NCI-H146 treated with DMSO at 0.1 percent for 48 hours (cell line): ENCODE data around the gene ZNF653.
"Not testable (repeated sequence)": the region's sequence is repeated elsewhere in the genome, so short reads cannot be mapped to it uniquely, and the experiment has no call there.

ENCODE experiments used
- DNase-seq: peaks from one replicate; lab custom pipeline; 2025; ENCODE audit not compliant: unreplicated experiment; lab: John Stamatoyannopoulos, UW

The ZNF653 gene

DNA sequence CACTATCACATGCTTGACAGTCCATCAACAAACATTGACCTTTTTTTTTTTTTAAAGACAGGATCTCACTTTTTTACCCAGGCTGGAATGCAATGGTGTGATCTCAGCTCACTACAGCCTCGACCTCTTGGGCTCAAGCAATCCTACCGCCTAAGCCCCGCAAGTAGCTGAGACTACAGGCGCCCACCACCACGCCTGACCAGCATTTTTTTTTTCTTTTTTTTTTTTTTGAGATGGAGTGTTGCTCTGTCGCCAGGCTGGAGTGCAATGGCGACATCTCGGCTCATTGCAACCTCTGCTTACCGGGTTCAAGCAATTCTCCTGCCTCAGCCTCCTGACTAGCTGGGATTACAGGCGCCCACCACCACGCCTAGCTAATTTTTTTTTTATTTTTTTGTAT lies 46.7 kb downstream of the ZNF653 start:
- DNase-seq, result not testable (repeated sequence)

- DNase-seq, result no peak
Observed at GRCh38 chr19:11458236-11458900, 47.3 kb downstream of the ZNF653 start.

GRCh38 chr19:11457831-11458230 lies 47.8 kb downstream of the ZNF653 start:
- no peak for DNase-seq

DNA sequence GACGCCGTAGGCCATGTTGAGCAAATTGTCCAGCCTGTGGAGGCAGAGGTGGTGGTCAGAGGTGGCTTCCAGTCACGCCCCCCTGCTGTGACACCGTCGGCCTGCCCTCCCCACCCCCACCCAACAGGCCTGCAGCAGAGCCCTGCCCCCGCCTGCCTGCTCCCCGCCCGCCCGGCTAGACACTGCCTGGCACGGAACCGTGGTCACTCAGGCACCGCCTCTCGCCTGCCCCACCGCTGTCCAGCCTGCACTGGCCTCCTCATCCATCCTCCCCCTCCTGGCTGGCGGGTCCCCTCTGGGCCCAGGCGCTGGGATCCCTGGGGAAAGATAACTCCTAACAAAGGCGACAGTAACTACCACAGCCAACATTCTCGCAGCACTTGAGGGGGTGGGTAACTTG lies 48.5 kb downstream of the ZNF653 start:
- no peak for DNase-seq

GRCh38 chr19:11456659-11457058 lies 49.0 kb downstream of the ZNF653 start:
- no peak for DNase-seq

DNA sequence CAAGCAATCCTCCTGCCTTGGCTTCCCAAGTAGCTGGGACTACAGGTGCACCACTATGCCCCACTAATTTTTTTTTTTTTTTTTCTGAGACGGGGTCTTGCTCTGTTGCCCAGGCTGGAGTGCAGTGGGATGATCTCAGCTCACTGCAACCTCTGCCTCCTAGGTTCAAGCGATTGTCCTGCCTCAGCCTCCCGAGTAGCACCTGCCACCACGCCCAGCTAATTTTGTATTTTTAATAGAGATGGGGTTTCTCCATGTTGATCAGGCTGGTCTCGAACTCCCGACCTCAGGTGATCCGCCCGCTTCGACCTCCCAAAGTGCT lies 50.4 kb downstream of the ZNF653 start:
- DNase-seq, result not testable (repeated sequence)

DNA sequence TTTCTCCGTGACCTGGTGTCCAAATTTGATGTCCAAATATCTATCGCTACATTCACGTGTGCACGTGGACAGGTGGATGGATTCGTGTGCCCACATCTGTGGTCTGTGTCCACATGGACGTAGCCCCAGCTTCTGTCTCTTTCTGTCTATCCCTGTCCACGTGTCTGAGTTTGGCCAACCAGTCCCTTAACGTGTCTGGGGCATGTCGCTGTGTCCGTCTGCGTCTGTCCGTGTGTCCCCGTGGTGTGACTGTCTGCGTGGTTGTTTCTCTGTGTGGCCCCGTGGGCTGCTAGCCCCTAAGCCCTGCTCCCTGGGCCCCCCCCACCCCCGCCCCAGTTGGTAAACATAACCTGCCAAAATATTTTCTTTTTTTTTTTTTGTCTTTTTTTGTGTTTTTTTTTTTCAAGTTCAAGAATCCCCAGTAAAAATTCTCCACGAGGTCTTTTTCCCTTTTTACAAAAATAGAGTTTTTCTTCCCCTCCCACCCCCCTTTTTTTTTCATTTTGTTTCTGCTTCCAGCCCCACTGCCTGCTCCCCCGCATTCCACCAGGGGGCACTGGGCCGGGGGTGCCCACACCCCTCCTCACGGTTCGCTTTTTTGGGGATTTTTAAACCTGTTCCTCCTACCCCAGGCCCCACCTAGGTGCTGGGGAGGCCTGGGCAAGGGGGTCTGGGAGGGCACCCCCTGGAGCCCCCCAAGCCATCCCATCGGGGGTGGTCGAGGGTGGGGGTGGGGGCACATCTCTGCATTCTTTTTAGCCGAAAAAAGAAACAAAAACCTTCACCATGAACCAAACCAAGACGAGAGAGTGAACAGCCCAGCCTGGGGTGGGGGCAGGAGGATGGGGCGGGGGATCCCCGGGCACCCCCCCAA lies 51.9 kb downstream of the ZNF653 start:
- DNase-seq, result no peak

GRCh38 chr19:11452620-11453310 lies 52.9 kb downstream of the ZNF653 start:
- no peak for DNase-seq

DNA sequence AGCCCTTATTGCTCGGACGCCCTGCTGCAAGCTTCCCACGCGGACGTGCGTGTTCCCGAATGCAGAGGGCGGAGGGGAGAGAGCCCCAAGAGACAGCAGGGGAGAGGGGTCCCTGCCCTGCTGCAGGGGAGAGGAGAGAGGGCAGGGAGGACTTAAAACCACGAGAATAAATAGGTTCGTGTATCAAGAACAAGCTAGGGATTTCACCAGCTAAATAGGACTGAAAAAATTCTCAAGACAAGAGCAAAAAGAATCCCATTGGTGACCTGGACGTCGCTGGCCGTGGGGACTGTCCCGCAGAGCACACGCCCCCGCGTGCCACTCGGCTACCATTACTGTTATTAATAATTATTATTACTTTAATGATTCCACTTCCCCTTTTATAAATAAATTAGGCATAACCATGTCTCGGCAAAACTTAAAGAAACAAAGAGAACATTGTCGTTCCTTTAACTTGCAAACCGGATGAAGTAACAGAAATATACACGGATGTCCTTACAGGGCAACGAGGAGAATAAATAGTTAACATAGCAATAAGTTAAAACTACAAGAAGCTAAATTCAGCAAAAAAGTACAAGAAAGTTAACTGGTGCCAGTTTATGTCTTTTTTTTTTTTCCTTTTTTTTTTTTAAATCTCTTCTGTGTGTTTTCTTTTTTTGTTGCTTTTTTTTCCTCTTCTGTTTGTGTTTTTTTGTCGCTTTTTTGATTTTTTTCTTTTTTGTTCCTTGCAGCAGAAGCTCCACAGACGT lies 53.6 kb downstream of the ZNF653 start:
- DNase-seq, result no peak

- no peak for DNase-seq
Observed at GRCh38 chr19:11451327-11451870, 54.2 kb downstream of the ZNF653 start.

GRCh38 chr19:11450570-11451326 lies 54.9 kb downstream of the ZNF653 start:
- DNase-seq, result no peak

GRCh38 chr19:11448923-11449554 lies 56.6 kb downstream of the ZNF653 start:
- DNase-seq, result no peak

DNA sequence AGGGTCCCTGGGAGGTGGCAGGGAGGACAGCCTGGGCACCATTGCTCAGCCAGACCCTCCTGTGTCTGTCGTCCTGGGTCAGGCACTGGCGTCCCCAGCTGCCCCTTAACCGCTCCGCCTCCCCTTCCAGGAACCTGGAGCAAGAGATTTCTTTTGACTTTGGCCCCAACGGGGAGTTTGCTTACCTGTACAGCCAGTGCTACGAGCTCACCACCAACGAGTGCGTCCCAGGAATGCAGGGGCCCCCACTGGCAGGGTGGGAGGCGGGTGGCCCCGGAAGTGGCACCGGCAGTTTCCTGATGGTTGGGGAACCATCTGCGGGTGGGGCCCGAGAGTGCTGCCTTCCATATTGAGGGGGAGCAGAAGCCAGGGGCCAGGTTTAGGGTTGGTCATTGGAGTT lies 57.2 kb downstream of the ZNF653 start:
- DNase-seq, result no peak

DNA sequence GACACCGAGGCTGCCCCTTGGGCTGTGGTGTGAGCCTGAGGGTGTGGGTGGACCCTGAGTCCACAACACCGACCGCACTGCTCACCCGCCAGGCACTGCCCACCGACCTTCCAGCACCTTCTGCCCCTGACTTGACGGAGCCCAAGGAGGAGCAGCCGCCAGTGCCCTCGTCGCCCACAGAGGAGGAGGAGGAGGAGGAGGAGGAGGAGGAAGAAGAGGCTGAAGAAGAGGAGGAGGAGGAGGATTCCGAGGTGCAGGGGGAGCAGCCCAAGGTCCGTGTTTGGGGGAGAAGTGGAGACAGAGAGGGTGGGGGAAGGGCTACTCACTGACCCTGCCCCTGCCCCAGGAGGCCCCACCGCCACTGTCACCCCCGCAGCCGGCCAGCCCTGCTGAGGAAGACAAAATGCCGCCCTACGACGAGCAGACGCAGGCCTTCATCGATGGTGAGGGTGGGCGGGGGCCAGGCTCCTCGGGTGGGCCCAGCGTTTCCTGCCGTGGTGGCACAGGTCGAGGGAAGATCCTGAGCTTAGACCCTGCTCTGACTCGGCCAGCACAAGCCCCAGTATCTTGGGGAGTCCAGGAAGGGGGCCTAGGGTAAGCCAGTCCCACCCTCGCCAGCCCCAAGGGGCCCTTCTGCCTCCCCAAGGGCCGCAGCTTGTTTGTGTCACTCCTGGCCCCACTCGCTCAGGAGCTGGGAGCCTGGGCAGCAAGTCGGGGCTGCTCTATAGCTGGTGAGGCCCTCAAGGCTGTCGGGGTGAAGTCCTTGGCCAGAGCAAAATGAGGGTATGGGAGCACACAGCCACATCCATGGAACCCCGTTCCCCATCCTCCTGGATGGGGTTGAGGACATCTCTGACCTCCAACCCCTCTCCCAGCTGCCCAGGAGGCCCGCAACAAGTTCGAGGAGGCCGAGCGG lies 58.0 kb downstream of the ZNF653 start:
- DNase-seq, result no peak

- DNase-seq, result peak; percentile 6
Observed at GRCh38 chr19:11446652-11447301, 58.9 kb downstream of the ZNF653 start.

DNA sequence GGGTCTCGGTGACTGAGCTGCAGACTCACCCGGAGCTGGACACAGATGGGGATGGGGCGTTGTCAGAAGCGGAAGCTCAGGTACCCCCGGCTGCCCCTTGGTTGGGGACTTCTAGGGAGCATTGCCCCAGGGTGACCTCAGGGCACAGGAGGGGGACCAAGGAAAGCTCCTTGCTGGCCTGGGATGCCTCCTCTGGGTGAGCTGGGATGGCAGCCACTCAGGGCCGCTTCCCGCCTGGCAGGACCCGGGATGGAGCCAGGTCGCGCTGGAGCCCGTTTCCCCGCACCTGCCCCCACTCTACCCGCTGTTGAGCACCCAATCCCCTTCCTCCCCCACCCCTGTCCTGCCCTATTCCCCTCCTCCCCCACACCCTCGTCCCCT lies 59.4 kb downstream of the ZNF653 start:
- DNase-seq, result no peak

DNA sequence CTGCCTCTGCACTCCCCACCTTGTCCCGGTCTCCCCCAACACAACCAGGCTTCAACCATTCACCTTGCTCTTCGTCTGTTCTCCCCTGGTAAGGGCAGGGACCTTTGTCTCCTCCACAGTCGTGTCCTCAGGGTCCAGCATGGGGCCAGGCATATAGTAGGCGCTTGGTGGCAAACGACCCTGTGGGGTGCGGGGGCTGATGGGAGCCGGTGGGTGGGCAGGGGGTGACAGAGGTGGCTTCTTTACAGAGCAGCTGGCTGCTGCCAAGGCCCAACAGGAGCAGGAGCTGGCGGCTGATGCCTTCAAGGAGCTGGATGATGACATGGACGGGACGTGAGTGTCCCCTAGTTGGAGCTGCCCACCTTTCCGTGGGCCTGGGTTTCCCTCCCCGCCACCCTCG lies 60.5 kb downstream of the ZNF653 start:
- no peak for DNase-seq

DNA sequence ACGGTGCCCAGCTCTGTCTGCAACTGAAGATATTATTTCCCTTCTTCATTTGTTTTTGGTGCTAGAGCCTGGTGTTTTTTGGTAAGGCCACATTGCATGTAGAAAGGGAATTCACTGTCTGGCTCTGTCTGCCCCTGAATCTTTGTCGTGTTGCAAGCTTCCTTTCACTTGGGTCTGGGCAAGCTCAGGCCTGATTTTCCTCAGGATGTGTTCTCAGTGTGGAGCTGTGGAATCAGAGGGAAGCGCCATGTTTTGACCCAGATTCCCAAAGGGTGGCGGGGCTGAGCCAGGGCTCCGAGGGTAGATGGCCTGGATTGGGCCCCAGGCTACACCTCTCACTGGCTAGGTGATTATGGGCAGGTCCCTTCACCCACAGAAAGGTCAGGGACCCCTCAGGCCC lies 61.6 kb downstream of the ZNF653 start:
- DNase-seq, result no peak
